BJ (cell line): ENCODE results near the gene SULT1A3. TPM values are rescaled to one million over a fixed set of nuclear protein-coding genes. Genes with fewer than 3 reads are reported as not detected.
"Not testable (repeated sequence)": the region's sequence is repeated elsewhere in the genome, so short reads cannot be mapped to it uniquely, and the experiment has no call there.

Experiments
- CTCF ChIA-PET: fragments of 350-600 bp; formaldehyde crosslinking; extraction: SDS; loops from one replicate; lab custom pipeline; 2021; ENCODE audit warnings: antibody characterized with exemption, inconsistent platforms; lab: Yijun Ruan, JAX
- POLR2A ChIA-PET: fragments of 300-600 bp; sonication (Branson Sonifier 250); formaldehyde crosslinking; extraction: SDS; loops from one replicate; lab custom pipeline; 2021; ENCODE audit warnings: antibody characterized with exemption; lab: Charles Lee
- DNase-seq: peaks from one replicate; pipeline ENCODE4 v3.0.0-alpha.2; 2011; ENCODE audit warnings: low read depth
- H3K27me3 ChIP-seq: 2 replicates; pipeline ENCODE4 v1.6.0; 2011; ENCODE audit warnings: low read length; ENCODE audit not compliant: control insufficient read depth, insufficient read depth
- H3K36me3 ChIP-seq: 2 replicates; pipeline ENCODE4 v1.5.1; 2011; ENCODE audit warnings: low read length; ENCODE audit not compliant: control insufficient read depth, insufficient read depth
- H3K4me3 ChIP-seq: 2 replicates; pipeline ENCODE4 v1.5.1; 2011; ENCODE audit warnings: low read depth, mild to moderate bottlenecking, control low read depth, low read length
- CTCF ChIP-seq: IDR thresholded peaks from 2 replicates; pipeline ENCODE4 v1.5.1; 2011; ENCODE audit warnings: low read depth, mild to moderate bottlenecking, control low read depth, inconsistent platforms, low read length, moderate library complexity; ENCODE audit not compliant: insufficient read depth
- polyA plus RNA-seq: library from polyadenylated mRNA; depleted of rRNA; stranded (reverse); fragments of >200 nt; gene quantifications from 2 replicates; pipeline ENCODE4 v1.2.3, GENCODE V29; 2011

SULT1A3 gene
- polyA plus RNA-seq, 1 experiment = 6.2 TPM

GRCh38 chr16:30166202-30166902 lies 32.7 kb upstream of the SULT1A3 start:
- no peak overlapping the region for H3K4me3 ChIP-seq
- ChIA-PET CTCF (no interaction called here), POLR2A (no interaction called here)
- H3K36me3 ChIP-seq = no peaks in the 10 kb centered on the region
- DNase-seq = no peak
- no peak for TF ChIP-seq CTCF
- no peaks in the 10 kb centered on the region for H3K27me3 ChIP-seq

- H3K36me3 ChIP-seq, DNase-seq, H3K27me3 ChIP-seq, POLR2A ChIA-PET, H3K4me3 ChIP-seq, CTCF ChIA-PET: not testable (repeated sequence)
Observed at GRCh38 chr16:30168746-30169145, 30.3 kb upstream of the SULT1A3 start.

- H3K27me3 ChIP-seq, CTCF ChIA-PET, DNase-seq, POLR2A ChIA-PET, H3K4me3 ChIP-seq, H3K36me3 ChIP-seq: not testable (repeated sequence)
Observed at GRCh38 chr16:30169416-30169815, 29.6 kb upstream of the SULT1A3 start.

GRCh38 chr16:30170145-30170544 lies 28.9 kb upstream of the SULT1A3 start:
- H3K4me3 ChIP-seq, POLR2A ChIA-PET, H3K27me3 ChIP-seq, DNase-seq, H3K36me3 ChIP-seq, CTCF ChIA-PET: not testable (repeated sequence)

GRCh38 chr16:30173054-30173453 lies 26.0 kb upstream of the SULT1A3 start:
- ChIA-PET CTCF (no interaction called here), POLR2A (no interaction called here)
- Histone ChIP-seq H3K36me3 (no peaks in the 10 kb centered on the region), H3K27me3 (no peaks in the 10 kb centered on the region), H3K4me3 (no peak overlapping the region)
- no peak for DNase-seq
- no peak for TF ChIP-seq CTCF

GRCh38 chr16:30176876-30177275 lies 22.2 kb upstream of the SULT1A3 start:
- DNase-seq, H3K4me3 ChIP-seq, POLR2A ChIA-PET, H3K27me3 ChIP-seq, CTCF ChIA-PET, H3K36me3 ChIP-seq: not testable (repeated sequence)

GRCh38 chr16:30179195-30179594 lies 19.9 kb upstream of the SULT1A3 start:
- no peak for DNase-seq
- POLR2A ChIA-PET = no interaction called here
- no peak for TF ChIP-seq CTCF
- peaks cover 1% of the 10 kb centered on the region; the same call in 1 of the 2 replicates for H3K27me3 ChIP-seq
- CTCF ChIA-PET = interaction anchor here (0.5 kb wide), 1 partner anchor 637 kb away, joined by 3 read pairs; no protein-coding TSS in a partner anchor
- H3K36me3 ChIP-seq = no peaks in the 10 kb centered on the region
- no peak overlapping the region for H3K4me3 ChIP-seq
